Measurements from ENCODE around the gene ZNF791. TPM values are rescaled to one million over a fixed set of nuclear protein-coding genes. Genes with fewer than 3 reads are reported as not detected.

Gene ZNF791
- total RNA-seq = 8.8 and 11.8 TPM in 2 replicates

DNA sequence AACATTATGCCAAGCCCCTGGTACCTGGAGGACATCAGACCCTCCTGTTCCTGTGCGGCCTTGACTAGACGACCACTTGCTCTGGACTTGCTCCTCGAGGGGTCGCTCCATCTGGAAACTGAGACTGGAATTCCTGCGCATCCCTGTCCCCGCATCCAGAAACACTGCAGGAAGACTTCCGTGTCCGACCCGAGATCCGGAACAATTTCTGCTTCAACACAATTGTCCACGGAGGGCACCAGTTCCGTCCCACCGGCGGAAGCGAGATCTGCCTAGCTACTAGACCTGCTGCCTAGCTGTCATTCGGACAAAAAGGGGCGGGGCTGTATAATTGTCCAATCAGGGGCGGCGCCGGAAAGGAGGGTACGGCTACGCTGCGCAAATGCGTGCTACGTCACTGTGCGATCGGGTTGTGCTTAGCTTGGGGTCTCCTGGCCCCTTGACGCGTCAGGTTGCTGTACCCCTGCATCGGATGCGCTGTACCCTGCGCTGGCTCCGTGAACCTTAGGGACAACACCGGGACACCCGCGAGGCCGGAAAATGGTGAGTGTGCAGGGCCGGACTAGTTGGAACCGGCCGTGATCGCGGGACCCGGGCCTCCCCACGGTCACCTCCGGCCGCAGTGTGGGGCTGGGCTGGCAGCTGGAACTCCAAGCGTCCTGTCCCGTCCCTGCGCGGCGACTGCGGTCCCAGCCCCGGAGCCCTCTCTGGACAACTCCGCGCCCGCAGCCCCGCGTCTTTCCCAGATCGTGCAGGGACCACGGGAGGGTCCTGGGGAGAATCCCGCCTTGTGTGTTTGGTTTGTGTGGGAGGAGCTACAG lies at the start of gene ZNF791, which contains the start of gene ZNF490:
Gene ZNF791 (plus strand): TSS at position 381 of the 821 bp plus-strand sequence. CDS start 160 bp downstream, at position 541.
Gene ZNF490 (minus strand): TSS at position 274 of the 821 bp plus-strand sequence. CDS start 133 bp downstream, at position 141.

DNA sequence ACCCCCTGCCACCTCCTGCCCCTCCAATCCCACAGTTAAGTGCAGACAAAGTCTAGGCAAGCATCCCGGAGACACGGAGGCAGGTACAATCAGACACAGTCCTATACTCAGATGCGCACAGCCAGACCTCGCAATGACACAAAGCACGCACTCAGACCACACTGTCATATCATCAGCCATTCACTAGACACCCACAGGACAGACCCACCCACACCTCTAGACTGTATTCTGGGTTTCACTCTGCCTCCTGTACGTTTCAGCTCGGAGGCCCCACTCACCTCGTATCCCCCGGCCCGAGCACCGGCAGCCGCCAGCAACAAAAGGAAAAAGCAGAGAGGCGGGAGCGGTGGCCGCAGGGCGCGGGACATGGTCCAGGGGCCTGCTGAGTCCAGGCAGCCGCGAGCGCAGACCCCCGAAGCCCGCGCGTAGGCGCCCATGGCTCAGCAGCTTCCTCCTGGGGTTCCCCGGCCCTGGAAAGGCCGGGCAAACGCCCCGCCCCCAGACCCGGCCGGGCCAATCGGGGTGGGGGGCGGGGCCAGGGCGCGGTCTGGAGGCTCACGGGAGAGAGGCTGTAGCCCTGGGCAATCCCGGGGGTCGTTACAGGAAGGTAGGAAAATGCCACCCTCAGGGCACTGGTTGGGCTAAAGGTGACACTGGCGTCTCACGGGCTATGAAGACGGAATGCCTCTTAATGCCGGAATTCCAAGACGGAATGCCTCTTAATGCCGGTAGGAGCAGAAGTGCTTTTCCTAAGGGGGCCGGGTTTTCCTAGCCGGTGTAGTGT lies 55.7 kb downstream of the ZNF791 start, which contains the start of the genes MAN2B1 and WDR83:
Gene MAN2B1 (minus strand): TSS at position 478 of the 784 bp plus-strand sequence. CDS start 41 bp downstream, at position 437.
Gene WDR83 (plus strand): TSS at position 543 of the 784 bp plus-strand sequence. CDS start 2,984 bp downstream, outside the sequence.

GRCh38 chr19:12681074-12681987 lies 70.6 kb downstream of the ZNF791 start, which contains the start of gene DHPS:
Gene DHPS, minus strand, starts transcription at chr19:12681880. Its CDS starts 114 bp downstream, at chr19:12681766.

Other genes with a start within 250 kb of the ZNF791 start
- 3.8 and 4.3 TPM in 2 replicates for gene ZNF442, start 245.2 kb upstream of the ZNF791 start, total RNA-seq
- 1.7 and 1.9 TPM in 2 replicates for gene ZNF799, start 209.6 kb upstream of the ZNF791 start, total RNA-seq
- 2.4 and 2.6 TPM in 2 replicates for gene ZNF443, start 169.9 kb upstream of the ZNF791 start, total RNA-seq
- gene ZNF709, start 126.1 kb upstream of the ZNF791 start, total RNA-seq = 3.2 and 3.8 TPM in 2 replicates
- 7.6 and 8.2 TPM in 2 replicates for gene ZNF564, start 59.4 kb upstream of the ZNF791 start, total RNA-seq
- 6.7 and 7.4 TPM in 2 replicates for gene ZNF490, start 107 bp upstream of the ZNF791 start, total RNA-seq
- 22.1 and 27.6 TPM in 2 replicates for gene MAN2B1, start 55.8 kb downstream of the ZNF791 start, total RNA-seq
- gene WDR83, start 55.9 kb downstream of the ZNF791 start, total RNA-seq = 11.7 and 12.6 TPM in 2 replicates
- gene DHPS, start 71.0 kb downstream of the ZNF791 start, total RNA-seq = 57.5 and 63.5 TPM in 2 replicates
- not detected in 2 replicates for gene GNG14, start 77.1 kb downstream of the ZNF791 start, total RNA-seq
- 3.9 and 4.6 TPM in 2 replicates for gene FBXW9, start 85.7 kb downstream of the ZNF791 start, total RNA-seq
- gene TNPO2, start 113.0 kb downstream of the ZNF791 start, total RNA-seq = 33.9 and 41.4 TPM in 2 replicates
- 118 and 120 TPM in 2 replicates for gene TRIR, start 123.8 kb downstream of the ZNF791 start, total RNA-seq
- gene GET3, start 126.6 kb downstream of the ZNF791 start, total RNA-seq = 120 and 140 TPM in 2 replicates
- under 0.01 TPM in 2 replicates for gene BEST2, start 140.9 kb downstream of the ZNF791 start, total RNA-seq
- 16.4 and 22.4 TPM in 2 replicates for gene HOOK2, start 164.6 kb downstream of the ZNF791 start, total RNA-seq
- 37.8 and 47.2 TPM in 2 replicates for gene JUNB, start 180.6 kb downstream of the ZNF791 start, total RNA-seq
- gene PRDX2, start 190.9 kb downstream of the ZNF791 start, total RNA-seq = 130 and 210 TPM in 2 replicates
- gene THSD8, start 191.1 kb downstream of the ZNF791 start, total RNA-seq = 0.16 and 0.43 TPM in 2 replicates
- gene RNASEH2A, start 195.7 kb downstream of the ZNF791 start, total RNA-seq = 7.6 TPM in 2 replicates
- gene RTBDN, start 223.7 kb downstream of the ZNF791 start, total RNA-seq = 0.47 TPM in 1 of 2 replicates, not detected in the other
- gene MAST1, start 227.6 kb downstream of the ZNF791 start, total RNA-seq = 0.95 and 1.2 TPM in 2 replicates